Caco-2 (cell line): Measurements from ENCODE around the gene EMD. TPM values are rescaled to one million over a fixed set of nuclear protein-coding genes. Genes with fewer than 3 reads are reported as not detected.

ENCODE experiments used
- BruUV-seq: library from RNA; stranded (reverse); fragments of 400-500 nt; replicated peaks from 2 replicates; lab custom pipeline; 2021; lab: Mats Ljungman, UMichigan
- CTCF ChIA-PET: fragments of 300-600 bp; sonication (Branson Sonifier 250); formaldehyde crosslinking; loops from one replicate; lab custom pipeline; 2022; ENCODE audit warnings: antibody characterized with exemption; lab: Charles Lee
- POLR2A ChIA-PET: fragments of 300-600 bp; sonication (Branson Sonifier 250); formaldehyde crosslinking; loops from one replicate; lab custom pipeline; 2022; ENCODE audit warnings: antibody characterized with exemption; lab: Charles Lee
- DNase-seq, 2 experiments: peaks; one replicate each; pipeline versions ENCODE4 v3.0.0 to v3.0.0-alpha.2; 2020 to 2022
- H3K27me3 ChIP-seq: replicated peaks from 2 replicates; pipeline ENCODE4 v1.6.0; 2011; ENCODE audit warnings: low read length; ENCODE audit not compliant: control insufficient read depth, insufficient read depth
- H3K36me3 ChIP-seq: 2 replicates; pipeline ENCODE4 v1.5.1; 2011; ENCODE audit warnings: low read length; ENCODE audit not compliant: control insufficient read depth, insufficient read depth
- H3K4me1 ChIP-seq: fragments of 250-450 bp; sonication (Bioruptor Pico); 2 replicates; pipeline ENCODE4 v1.5.1; 2020; ENCODE audit warnings: mild to moderate bottlenecking
- H3K4me3 ChIP-seq: 2 replicates; pipeline ENCODE4 v1.5.1; 2011; ENCODE audit warnings: low read depth, mild to moderate bottlenecking, control low read depth, low read length
- H3K9me3 ChIP-seq: fragments of 250-450 bp; sonication (Bioruptor Pico); 2 replicates; pipeline ENCODE4 v1.5.1; 2020; ENCODE audit warnings: mild to moderate bottlenecking, moderate library complexity
- H3K27ac Mint-ChIP-seq: one replicate; pipeline ENCODE4 v1.8.0; 2022; ENCODE audit warnings: mixed read lengths; ENCODE audit not compliant: unreplicated experiment
- H3K27me3 Mint-ChIP-seq: one replicate; pipeline ENCODE4 v1.8.0; 2022; ENCODE audit warnings: mixed read lengths; ENCODE audit not compliant: insufficient read depth, unreplicated experiment
- H3K36me3 Mint-ChIP-seq: one replicate; pipeline ENCODE4 v1.8.0; 2022; ENCODE audit warnings: mild to moderate bottlenecking, mixed read lengths; ENCODE audit not compliant: insufficient read depth, unreplicated experiment
- H3K4me1 Mint-ChIP-seq: one replicate; pipeline ENCODE4 v1.8.0; 2022; ENCODE audit warnings: low read depth, mixed read lengths; ENCODE audit not compliant: unreplicated experiment
- H3K4me3 Mint-ChIP-seq: one replicate; pipeline ENCODE4 v1.8.0; 2022; ENCODE audit warnings: mild to moderate bottlenecking, moderate library complexity, mixed read lengths; ENCODE audit not compliant: unreplicated experiment
- H3K9me3 Mint-ChIP-seq: one replicate; pipeline ENCODE4 v1.8.0; 2022; ENCODE audit warnings: mixed read lengths; ENCODE audit not compliant: unreplicated experiment
- CTCF ChIP-seq, 2 experiments: fragments of 200-600 bp in 1 of 2; IDR thresholded peaks; 1 replicate in 1 of 2; 2 replicates in 1 of 2; pipeline versions ENCODE4 v1.5.1 to v1.8.0; 2011 to 2022; ENCODE audit warnings: antibody characterized with exemption in 1 of 2, control low read depth in 1 of 2, inconsistent platforms in 1 of 2, low read depth in 1 of 2, low read length in 1 of 2, mild to moderate bottlenecking in 1 of 2, moderate library complexity in 1 of 2; ENCODE audit not compliant: insufficient read depth in 1 of 2, severe bottlenecking in 1 of 2, unreplicated experiment in 1 of 2
- intact Hi-C: fragments of 100-400 bp; cut with micrococcal nuclease; formaldehyde crosslinking; loops from one replicate; pipeline ENCODE4 v1.10.0; 2022; ENCODE audit not compliant: unreplicated experiment
- total RNA-seq: library from RNA; stranded (reverse); gene quantifications from 2 replicates; pipeline ENCODE4 v1.2.3, GENCODE V29; 2022

EMD gene
- total RNA-seq, 1 experiment from 2014 or later: 70.1 TPM

GRCh38 chrX:154429711-154430110 is 50.6 kb downstream of the EMD start:
- TF ChIP-seq CTCF (IDR thresholded peaks at IDR 0.05; ENCODE audit: insufficient read depth in 1 of 2, low read depth in 1 of 2, low read length in 1 of 2, severe bottlenecking in 1 of 2, unreplicated experiment in 1 of 2): no peak
- intact Hi-C loops: no loop called here
- Mint-ChIP-seq H3K4me1 (peaks cover 14% of the 10 kb centered on the region), H3K27ac (no peak overlapping the region), H3K4me3 (peak overlapping the region; percentile 82), H3K9me3 (no peaks in the 10 kb centered on the region), H3K36me3 (peaks cover 11% of the 10 kb centered on the region), H3K27me3 (no peaks in the 10 kb centered on the region)
- Histone ChIP-seq H3K4me3 (peak overlapping the region; percentile 73), H3K4me1 (peaks cover 10% of the 10 kb centered on the region; the same call in 1 of the 2 replicates), H3K27me3 (no peaks in the 10 kb centered on the region), H3K9me3 (no peaks in the 10 kb centered on the region), H3K36me3 (no peaks in the 10 kb centered on the region)
- no TSS peak for BruUV-seq
- no peak for DNase-seq
- POLR2A ChIA-PET: no interaction called here
- CTCF ChIA-PET: interaction anchor here (0.7 kb wide), 1 partner anchor 96 kb away, joined by 3 read pairs; no protein-coding TSS in a partner anchor

DNA sequence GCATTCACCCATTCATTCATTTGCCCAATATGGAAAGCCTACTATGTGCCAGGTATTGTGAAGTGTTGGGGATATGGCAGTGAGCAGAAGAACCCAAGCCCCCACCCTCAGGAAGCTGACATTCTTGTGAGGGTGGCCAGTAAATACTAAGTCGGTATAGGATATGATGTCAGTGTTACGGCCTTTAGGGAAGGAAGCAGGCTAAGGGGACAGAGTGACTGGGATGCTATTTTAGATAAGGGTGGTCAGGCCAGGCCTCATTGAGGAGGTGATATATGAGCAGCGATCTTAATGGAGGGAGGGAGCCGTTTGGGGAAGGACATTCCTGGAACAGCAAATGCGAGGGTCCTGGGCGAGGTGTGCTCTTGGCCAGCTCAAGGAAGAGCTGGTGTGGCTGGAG is 51.4 kb downstream of the EMD start:
- TF ChIP-seq CTCF (IDR thresholded peaks at IDR 0.05; ENCODE audit: insufficient read depth in 1 of 2, low read depth in 1 of 2, low read length in 1 of 2, severe bottlenecking in 1 of 2, unreplicated experiment in 1 of 2): no peak
- BruUV-seq: no TSS peak
- Histone ChIP-seq H3K36me3 (no peaks in the 10 kb centered on the region), H3K4me1 (peaks cover 10% of the 10 kb centered on the region; the same call in 1 of the 2 replicates), H3K4me3 (no peak overlapping the region), H3K9me3 (no peaks in the 10 kb centered on the region), H3K27me3 (no peaks in the 10 kb centered on the region)
- Mint-ChIP-seq H3K27ac (no peak overlapping the region), H3K4me1 (peaks cover 14% of the 10 kb centered on the region), H3K4me3 (peak overlapping the region; percentile 18), H3K9me3 (no peaks in the 10 kb centered on the region), H3K36me3 (peaks cover 11% of the 10 kb centered on the region), H3K27me3 (no peaks in the 10 kb centered on the region)
- CTCF ChIA-PET: no interaction called here
- intact Hi-C loops: no loop called here
- no peak for DNase-seq
- POLR2A ChIA-PET: no interaction called here

- DNase-seq: no peak
- no peak overlapping the region for H3K4me3 ChIP-seq
- no peak for TF ChIP-seq CTCF (IDR thresholded peaks at IDR 0.05; ENCODE audit: insufficient read depth in 1 of 2, low read depth in 1 of 2, low read length in 1 of 2, severe bottlenecking in 1 of 2, unreplicated experiment in 1 of 2)
- no peaks in the 10 kb centered on the region for H3K27me3 ChIP-seq
- Mint-ChIP-seq H3K36me3 (peaks cover 11% of the 10 kb centered on the region), H3K27me3 (no peaks in the 10 kb centered on the region), H3K4me3 (peak overlapping the region; percentile 18), H3K9me3 (no peaks in the 10 kb centered on the region), H3K4me1 (peaks cover 14% of the 10 kb centered on the region), H3K27ac (no peak overlapping the region)
- BruUV-seq: no TSS peak
- no peaks in the 10 kb centered on the region for H3K9me3 ChIP-seq
- CTCF ChIA-PET: no interaction called here
- POLR2A ChIA-PET: no interaction called here
- intact Hi-C loops: no loop called here
- peaks cover 10% of the 10 kb centered on the region; the same call in 1 of the 2 replicates for H3K4me1 ChIP-seq
- no peaks in the 10 kb centered on the region for H3K36me3 ChIP-seq
Observed at GRCh38 chrX:154430916-154431315, 51.8 kb downstream of the EMD start.

Other genes starting within 250 kb of the EMD start
- not detected in 2 replicates for gene OPN1LW, start 235.1 kb upstream of the EMD start, total RNA-seq
- gene OPN1MW, start 196.7 kb upstream of the EMD start, total RNA-seq: not detected in 2 replicates
- not detected in 2 replicates for gene OPN1MW2, start 159.5 kb upstream of the EMD start, total RNA-seq
- not detected in 2 replicates for gene OPN1MW3, start 121.7 kb upstream of the EMD start, total RNA-seq
- gene TEX28, start 84.2 kb upstream of the EMD start, total RNA-seq: not detected in 2 replicates
- gene TKTL1, start 83.5 kb upstream of the EMD start, total RNA-seq: 0.26 TPM in 1 of 2 replicates, not detected in the other
- gene FLNA, start 4.7 kb upstream of the EMD start, total RNA-seq: 546 and 634 TPM in 2 replicates
- 2,081 and 2,086 TPM in 2 replicates for gene RPL10, start 19.1 kb downstream of the EMD start, total RNA-seq
- gene DNASE1L1, start 30.0 kb downstream of the EMD start, total RNA-seq: 8.8 and 9.7 TPM in 2 replicates
- gene TAFAZZIN, start 32.2 kb downstream of the EMD start, total RNA-seq: 30.2 and 34.0 TPM in 2 replicates
- 107 and 112 TPM in 2 replicates for gene ATP6AP1, start 49.4 kb downstream of the EMD start, total RNA-seq
- gene GDI1, start 57.9 kb downstream of the EMD start, total RNA-seq: 68.7 and 69.5 TPM in 2 replicates
- 75.9 and 82.3 TPM in 2 replicates for gene FAM50A, start 64.8 kb downstream of the EMD start, total RNA-seq
- gene PLXNA3, start 79.0 kb downstream of the EMD start, total RNA-seq: 58.4 and 61.5 TPM in 2 replicates
- 26.0 and 26.7 TPM in 2 replicates for gene LAGE3, start 100.0 kb downstream of the EMD start, total RNA-seq
- gene UBL4A, start 107.3 kb downstream of the EMD start, total RNA-seq: 38.8 and 42.5 TPM in 2 replicates
- 19.6 and 22.5 TPM in 2 replicates for gene SLC10A3, start 111.3 kb downstream of the EMD start, total RNA-seq
- 23.0 and 27.3 TPM in 2 replicates for gene FAM3A, start 136.9 kb downstream of the EMD start, total RNA-seq
- 83.6 and 103 TPM in 2 replicates for gene G6PD, start 167.6 kb downstream of the EMD start, total RNA-seq
- gene IKBKG, start 168.3 kb downstream of the EMD start, total RNA-seq: 28.6 and 29.3 TPM in 2 replicates
- not detected in 2 replicates for gene CTAG1A, start 205.8 kb downstream of the EMD start, total RNA-seq
- not detected in 2 replicates for gene CTAG1B, start 240.0 kb downstream of the EMD start, total RNA-seq